OCI-LY3 (cell line): ENCODE results near the gene SLC6A6.

ENCODE experiments used
- EZH2phosphoT487 ChIP-seq: fragments of 200-600 bp; shearing (Covaris generic); IDR thresholded peaks from 2 replicates; pipeline ENCODE4 v1.6.1; 2018; ENCODE audit warnings: antibody characterized with exemption, mixed run types, low read depth
- TF ChIP-seq, protein P1 (sequence below): fragments of 200-600, 300-600 bp; sonication (generic); IDR thresholded peaks from 2 replicates; pipeline ENCODE4 v1.5.1; 2014; ENCODE audit warnings: antibody characterized with exemption, low read length, low read depth

- TF ChIP-seq, protein P1, sequence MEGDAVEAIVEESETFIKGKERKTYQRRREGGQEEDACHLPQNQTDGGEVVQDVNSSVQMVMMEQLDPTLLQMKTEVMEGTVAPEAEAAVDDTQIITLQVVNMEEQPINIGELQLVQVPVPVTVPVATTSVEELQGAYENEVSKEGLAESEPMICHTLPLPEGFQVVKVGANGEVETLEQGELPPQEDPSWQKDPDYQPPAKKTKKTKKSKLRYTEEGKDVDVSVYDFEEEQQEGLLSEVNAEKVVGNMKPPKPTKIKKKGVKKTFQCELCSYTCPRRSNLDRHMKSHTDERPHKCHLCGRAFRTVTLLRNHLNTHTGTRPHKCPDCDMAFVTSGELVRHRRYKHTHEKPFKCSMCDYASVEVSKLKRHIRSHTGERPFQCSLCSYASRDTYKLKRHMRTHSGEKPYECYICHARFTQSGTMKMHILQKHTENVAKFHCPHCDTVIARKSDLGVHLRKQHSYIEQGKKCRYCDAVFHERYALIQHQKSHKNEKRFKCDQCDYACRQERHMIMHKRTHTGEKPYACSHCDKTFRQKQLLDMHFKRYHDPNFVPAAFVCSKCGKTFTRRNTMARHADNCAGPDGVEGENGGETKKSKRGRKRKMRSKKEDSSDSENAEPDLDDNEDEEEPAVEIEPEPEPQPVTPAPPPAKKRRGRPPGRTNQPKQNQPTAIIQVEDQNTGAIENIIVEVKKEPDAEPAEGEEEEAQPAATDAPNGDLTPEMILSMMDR: peak; percentile 83
- no peak for TF ChIP-seq EZH2phosphoT487
Observed at GRCh38 chr3:14508966-14509795, 106.8 kb downstream of the SLC6A6 start.
